ENCODE measurements around the gene RGL1. TPM values are rescaled to one million over a fixed set of nuclear protein-coding genes. Genes with fewer than 3 reads are reported as not detected.

Gene RGL1
- total RNA-seq, 4 donors from 2014 or later = 31.5 to 51.5 (median 37.5) TPM

- H3K9me3 ChIP-seq = no peaks in the 10 kb centered on the region
- H3K27ac ChIP-seq (replicated peaks in 1 of 4) = no peak overlapping the region
- DNase-seq (ENCODE audit: extremely low spot score) = no peak
- no peaks in the 10 kb centered on the region for H3K27me3 ChIP-seq
- peaks cover 22 to 43% (median 39%) of the 10 kb centered on the region in 4 donors for H3K4me1 ChIP-seq
- intact Hi-C loops (cut with DNase I) = no loop called here
- H3K36me3 ChIP-seq = peaks cover 0 to 5% (median 0%) of the 10 kb centered on the region in 4 donors
- no peak overlapping the region for H3K4me3 ChIP-seq
- TF ChIP-seq EP300 (IDR thresholded peaks at IDR 0.05) (no peak), POLR2A (IDR thresholded peaks at IDR 0.05; ENCODE audit: low read depth) (no peak), CTCF (IDR thresholded peaks at IDR 0.05) (no peak), POLR2AphosphoS5 (IDR thresholded peaks at IDR 0.05) (no peak)
- 96% methylated on average over 2 of the region's 2 CpGs for WGBS
These were observed 39.9 kb downstream of the RGL1 start for GRCh38 chr1:183844806-183845205.

DNA sequence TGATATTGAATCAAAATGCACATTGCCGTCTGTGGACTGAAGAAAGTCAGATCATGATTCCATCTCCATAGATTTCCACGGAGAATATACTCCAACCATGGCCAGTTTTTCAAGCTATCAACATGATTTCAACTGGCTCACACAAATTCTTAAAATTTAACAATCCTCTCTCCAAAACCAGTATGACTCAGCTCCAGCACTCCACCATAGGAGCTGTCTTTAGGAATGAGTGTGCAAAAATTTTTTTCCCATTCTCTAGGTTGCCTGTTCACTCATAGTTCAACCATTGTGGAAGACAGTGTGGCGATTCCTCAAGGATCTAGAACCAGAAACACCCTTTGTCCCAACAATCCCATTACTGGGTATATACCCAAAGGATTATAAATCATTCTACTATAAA, 40.8 kb downstream of the RGL1 start:
- WGBS = 87% methylated on average over 3 of the region's 3 CpGs
- DNase-seq (ENCODE audit: extremely low spot score) = no peak
- no peak for TF ChIP-seq POLR2AphosphoS5 (IDR thresholded peaks at IDR 0.05)
- no peak for TF ChIP-seq CTCF (IDR thresholded peaks at IDR 0.05)
- TF ChIP-seq POLR2A (IDR thresholded peaks at IDR 0.05; ENCODE audit: low read depth) = no peak
- TF ChIP-seq EP300 (IDR thresholded peaks at IDR 0.05) = no peak
- intact Hi-C loops (cut with DNase I) = no loop called here
- H3K36me3 ChIP-seq = peaks cover 0 to 5% (median 0%) of the 10 kb centered on the region in 4 donors
- H3K27ac ChIP-seq (replicated peaks in 1 of 4) = peak overlapping the region in 1 of 4 donors; percentile 15
- H3K27me3 ChIP-seq = no peaks in the 10 kb centered on the region
- peaks cover 22 to 43% (median 41%) of the 10 kb centered on the region in 4 donors for H3K4me1 ChIP-seq
- no peak overlapping the region for H3K4me3 ChIP-seq
- no peaks in the 10 kb centered on the region for H3K9me3 ChIP-seq

DNA sequence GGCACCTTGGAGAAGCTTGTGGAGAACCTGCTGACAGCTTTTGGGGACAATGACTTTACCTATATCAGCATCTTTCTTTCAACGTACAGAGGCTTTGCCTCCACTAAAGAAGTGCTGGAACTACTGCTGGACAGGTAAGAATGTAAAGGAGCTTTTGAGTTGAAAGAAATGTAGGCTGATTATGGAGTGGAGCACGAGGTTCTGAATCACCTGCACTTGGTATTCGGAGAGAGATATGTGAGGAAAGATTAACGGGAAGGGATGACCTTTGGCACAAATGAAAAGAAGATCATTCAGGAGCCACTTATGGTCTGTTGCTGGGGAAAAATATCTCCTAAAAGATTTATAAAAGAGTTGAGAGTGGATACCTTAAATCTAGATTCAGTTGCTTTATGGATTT, 42.7 kb downstream of the RGL1 start:
- TF ChIP-seq POLR2AphosphoS5 (IDR thresholded peaks at IDR 0.05) (no peak), EP300 (IDR thresholded peaks at IDR 0.05) (no peak), CTCF (IDR thresholded peaks at IDR 0.05) (no peak), POLR2A (IDR thresholded peaks at IDR 0.05; ENCODE audit: low read depth) (no peak)
- no peak overlapping the region for H3K4me3 ChIP-seq
- no peak for DNase-seq (ENCODE audit: extremely low spot score)
- intact Hi-C loops (cut with DNase I) = no loop called here
- no peaks in the 10 kb centered on the region for H3K9me3 ChIP-seq
- H3K36me3 ChIP-seq = peaks cover 0 to 5% (median 0%) of the 10 kb centered on the region in 4 donors
- H3K4me1 ChIP-seq = peaks cover 14 to 46% (median 43%) of the 10 kb centered on the region in 4 donors
- no peak overlapping the region for H3K27ac ChIP-seq (replicated peaks in 1 of 4)
- 86% methylated on average over 4 of the region's 4 CpGs for WGBS
- H3K27me3 ChIP-seq = no peaks in the 10 kb centered on the region

GRCh38 chr1:183850852-183851251, 45.9 kb downstream of the RGL1 start:
- TF ChIP-seq POLR2AphosphoS5 (IDR thresholded peaks at IDR 0.05) (no peak), CTCF (IDR thresholded peaks at IDR 0.05) (no peak), EP300 (IDR thresholded peaks at IDR 0.05) (no peak), POLR2A (IDR thresholded peaks at IDR 0.05; ENCODE audit: low read depth) (no peak)
- WGBS = 71% methylated on average over 2 of the region's 2 CpGs
- H3K4me1 ChIP-seq = peaks cover 0 to 37% (median 30%) of the 10 kb centered on the region in 4 donors
- no peak overlapping the region for H3K4me3 ChIP-seq
- no peaks in the 10 kb centered on the region for H3K27me3 ChIP-seq
- no peak for DNase-seq (ENCODE audit: extremely low spot score)
- no peak overlapping the region for H3K27ac ChIP-seq (replicated peaks in 1 of 4)
- no peaks in the 10 kb centered on the region for H3K9me3 ChIP-seq
- intact Hi-C loops (cut with DNase I) = no loop called here
- peaks cover 0 to 13% (median 0%) of the 10 kb centered on the region in 4 donors for H3K36me3 ChIP-seq

- Histone ChIP-seq H3K36me3 (peaks cover 0 to 13% (median 0%) of the 10 kb centered on the region in 4 donors), H3K4me3 (no peak overlapping the region), H3K27ac (replicated peaks in 1 of 4) (no peak overlapping the region), H3K27me3 (no peaks in the 10 kb centered on the region), H3K4me1 (peaks cover 0 to 36% (median 32%) of the 10 kb centered on the region in 4 donors), H3K9me3 (no peaks in the 10 kb centered on the region)
- no peak for DNase-seq (ENCODE audit: extremely low spot score)
- intact Hi-C loops (cut with DNase I) = no loop called here
- 65% methylated on average over 3 of the region's 3 CpGs for WGBS
- TF ChIP-seq POLR2AphosphoS5 (IDR thresholded peaks at IDR 0.05) (no peak), CTCF (IDR thresholded peaks at IDR 0.05) (no peak), POLR2A (IDR thresholded peaks at IDR 0.05; ENCODE audit: low read depth) (no peak), EP300 (IDR thresholded peaks at IDR 0.05) (no peak)
These were observed 54.2 kb downstream of the RGL1 start for GRCh38 chr1:183859119-183859518.

Measured in esophagus muscularis mucosa (tissue), 4 donors.